Thyroid gland (tissue), 4 donors: ENCODE data around the gene NLRP9.

Experiments
- POLR2A ChIP-seq, 2 donors: fragments of 450-650 bp; IDR thresholded peaks; one replicate each; pipeline ENCODE4 v1.6.1; 2017; ENCODE audit warnings: antibody characterized with exemption in 2 of 2, mild to moderate bottlenecking in 2 of 2, moderate library complexity in 1 of 2
- TF ChIP-seq, protein P1 (sequence below), 6 experiments: fragments of 200-600 bp in 3 of 6; fragments of 450-650 bp in 3 of 6; sonication (generic) in 3 of 6; IDR thresholded peaks; one replicate each; pipeline ENCODE4 v1.5.1; 2016 to 2019; ENCODE audit warnings: antibody characterized with exemption in 6 of 6, mild to moderate bottlenecking in 2 of 6, inconsistent platforms in 1 of 6, moderate library complexity in 1 of 6

DNA sequence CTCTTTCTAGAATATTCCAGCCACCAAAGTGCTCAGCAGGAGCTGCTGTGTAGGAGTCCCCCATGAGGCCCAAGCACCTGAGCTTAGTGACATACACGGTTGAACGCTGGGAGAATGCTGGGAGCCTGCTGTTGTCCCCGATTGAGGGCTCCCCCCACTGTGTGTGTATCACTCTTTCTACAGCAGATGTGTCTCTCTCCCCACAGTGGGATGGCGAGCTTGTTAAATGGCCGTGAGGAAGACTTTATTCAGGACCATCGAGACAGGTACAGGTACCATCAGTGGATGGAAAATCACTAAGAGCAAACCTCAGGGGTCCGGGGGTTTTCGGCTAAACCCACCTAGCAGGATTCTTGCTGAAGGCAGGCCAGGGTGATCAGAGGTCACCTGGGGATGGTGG lies 40.5 kb downstream of the NLRP9 start:
- TF ChIP-seq, protein P1, sequence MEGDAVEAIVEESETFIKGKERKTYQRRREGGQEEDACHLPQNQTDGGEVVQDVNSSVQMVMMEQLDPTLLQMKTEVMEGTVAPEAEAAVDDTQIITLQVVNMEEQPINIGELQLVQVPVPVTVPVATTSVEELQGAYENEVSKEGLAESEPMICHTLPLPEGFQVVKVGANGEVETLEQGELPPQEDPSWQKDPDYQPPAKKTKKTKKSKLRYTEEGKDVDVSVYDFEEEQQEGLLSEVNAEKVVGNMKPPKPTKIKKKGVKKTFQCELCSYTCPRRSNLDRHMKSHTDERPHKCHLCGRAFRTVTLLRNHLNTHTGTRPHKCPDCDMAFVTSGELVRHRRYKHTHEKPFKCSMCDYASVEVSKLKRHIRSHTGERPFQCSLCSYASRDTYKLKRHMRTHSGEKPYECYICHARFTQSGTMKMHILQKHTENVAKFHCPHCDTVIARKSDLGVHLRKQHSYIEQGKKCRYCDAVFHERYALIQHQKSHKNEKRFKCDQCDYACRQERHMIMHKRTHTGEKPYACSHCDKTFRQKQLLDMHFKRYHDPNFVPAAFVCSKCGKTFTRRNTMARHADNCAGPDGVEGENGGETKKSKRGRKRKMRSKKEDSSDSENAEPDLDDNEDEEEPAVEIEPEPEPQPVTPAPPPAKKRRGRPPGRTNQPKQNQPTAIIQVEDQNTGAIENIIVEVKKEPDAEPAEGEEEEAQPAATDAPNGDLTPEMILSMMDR (IDR thresholded peaks at IDR 0.05) = no peak
- TF ChIP-seq POLR2A (IDR thresholded peaks at IDR 0.05) = no peak
